Measurements from ENCODE around the gene HES2.

- TF ChIP-seq, protein P1, sequence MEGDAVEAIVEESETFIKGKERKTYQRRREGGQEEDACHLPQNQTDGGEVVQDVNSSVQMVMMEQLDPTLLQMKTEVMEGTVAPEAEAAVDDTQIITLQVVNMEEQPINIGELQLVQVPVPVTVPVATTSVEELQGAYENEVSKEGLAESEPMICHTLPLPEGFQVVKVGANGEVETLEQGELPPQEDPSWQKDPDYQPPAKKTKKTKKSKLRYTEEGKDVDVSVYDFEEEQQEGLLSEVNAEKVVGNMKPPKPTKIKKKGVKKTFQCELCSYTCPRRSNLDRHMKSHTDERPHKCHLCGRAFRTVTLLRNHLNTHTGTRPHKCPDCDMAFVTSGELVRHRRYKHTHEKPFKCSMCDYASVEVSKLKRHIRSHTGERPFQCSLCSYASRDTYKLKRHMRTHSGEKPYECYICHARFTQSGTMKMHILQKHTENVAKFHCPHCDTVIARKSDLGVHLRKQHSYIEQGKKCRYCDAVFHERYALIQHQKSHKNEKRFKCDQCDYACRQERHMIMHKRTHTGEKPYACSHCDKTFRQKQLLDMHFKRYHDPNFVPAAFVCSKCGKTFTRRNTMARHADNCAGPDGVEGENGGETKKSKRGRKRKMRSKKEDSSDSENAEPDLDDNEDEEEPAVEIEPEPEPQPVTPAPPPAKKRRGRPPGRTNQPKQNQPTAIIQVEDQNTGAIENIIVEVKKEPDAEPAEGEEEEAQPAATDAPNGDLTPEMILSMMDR (IDR thresholded peaks at IDR 0.05; ENCODE audit: insufficient read depth, low read length), result no peak
- TF ChIP-seq POLR2AphosphoS5 (IDR thresholded peaks at IDR 0.05; ENCODE audit: low read depth), result no peak
- TF ChIP-seq REST (IDR thresholded peaks at IDR 0.05; ENCODE audit: insufficient replicate concordance, low read depth), result no peak
- TF ChIP-seq SPI1 (IDR thresholded peaks at IDR 0.05; ENCODE audit: borderline replicate concordance, low read depth), result no peak
Observed at GRCh38 chr1:6435547-6435946, 15.8 kb upstream of the HES2 start.
